Panc1 (cell line): Measurements from ENCODE around the gene SKAP1. TPM values are rescaled to one million over a fixed set of nuclear protein-coding genes. Genes with fewer than 3 reads are reported as not detected.
A peak's percentile ranks its signal among the peaks of the same experiment; 100 is the strongest.

Experiments
- ATAC-seq: fragments of 200-7000 bp; cut with Tn5 transposase; 2 replicates; pipeline ENCODE4 v1.9.1; 2020; ENCODE audit warnings: mild to moderate bottlenecking, moderate library complexity
- BruUV-seq: library from RNA; stranded (reverse); fragments of 400-500 nt; replicated peaks from 2 replicates; lab custom pipeline; 2021; lab: Mats Ljungman, UMichigan
- CTCF ChIA-PET: fragments of 300-600 bp; sonication (Branson Sonifier 250); formaldehyde crosslinking; loops from one replicate; lab custom pipeline; 2022; ENCODE audit warnings: antibody characterized with exemption; lab: Charles Lee
- POLR2A ChIA-PET: fragments of 300-600 bp; sonication (Branson Sonifier 250); formaldehyde crosslinking; loops from one replicate; lab custom pipeline; 2022; ENCODE audit warnings: antibody characterized with exemption; lab: Charles Lee
- DNase-seq: peaks from one replicate; pipeline ENCODE4 v3.0.0-alpha.2; 2010; ENCODE audit warnings: low read depth, low spot score
- H3K27ac ChIP-seq: 2 replicates; pipeline ENCODE4 v1.5.1; 2011; ENCODE audit warnings: mild to moderate bottlenecking, low read length, inconsistent platforms
- H3K27me3 ChIP-seq: fragments of 200-500 bp; sonication (Bioruptor generic); 2 replicates; pipeline ENCODE4 v1.6.0; 2014; ENCODE audit warnings: low read length, inconsistent platforms; ENCODE audit not compliant: control insufficient read depth, insufficient read depth
- H3K36me3 ChIP-seq: fragments of 200-500 bp; sonication (Bioruptor generic); 2 replicates; pipeline ENCODE4 v1.5.1; 2014; ENCODE audit warnings: inconsistent platforms, mild to moderate bottlenecking, low read length, moderate library complexity; ENCODE audit not compliant: control insufficient read depth, insufficient read depth
- H3K4me1 ChIP-seq: 2 replicates; pipeline ENCODE4 v1.5.1; 2011; ENCODE audit warnings: inconsistent platforms, mild to moderate bottlenecking, low read length, moderate library complexity; ENCODE audit not compliant: control insufficient read depth, insufficient read depth
- H3K4me3 ChIP-seq, 2 experiments: 2 replicates each; pipeline ENCODE4 v1.5.1; 2011 to 2012; ENCODE audit warnings: low read depth in 2 of 2, low read length in 2 of 2, mild to moderate bottlenecking in 2 of 2, inconsistent platforms in 1 of 2, moderate library complexity in 1 of 2
- H3K9me3 ChIP-seq: fragments of 200-500 bp; sonication (Bioruptor generic); 2 replicates; pipeline ENCODE4 v1.5.1; 2014; ENCODE audit warnings: low read depth, mild to moderate bottlenecking, inconsistent platforms, low read length, moderate library complexity; ENCODE audit not compliant: control insufficient read depth, insufficient read depth
- CTCF ChIP-seq: fragments of 450-650 bp; IDR thresholded peaks from 2 replicates; pipeline ENCODE4 v1.5.1; 2017; ENCODE audit warnings: mild to moderate bottlenecking
- POLR2AphosphoS5 ChIP-seq: IDR thresholded peaks from 2 replicates; pipeline ENCODE4 v1.6.1; 2012; ENCODE audit warnings: mild to moderate bottlenecking, low read depth, low read length, moderate library complexity
- SIN3A ChIP-seq: IDR thresholded peaks from 2 replicates; pipeline ENCODE4 v1.6.1; 2012; ENCODE audit warnings: low read depth, mild to moderate bottlenecking, low read length, moderate library complexity, borderline replicate concordance; ENCODE audit not compliant: insufficient read depth
- TCF7L2 ChIP-seq: IDR thresholded peaks from 2 replicates; pipeline ENCODE4 v1.6.1; 2011; ENCODE audit warnings: mild to moderate bottlenecking, low read depth, low read length, inconsistent platforms
- in situ Hi-C: cut with HindIII; loops from 2 replicates; pipeline ENCODE4 v1.10.0; 2016; ENCODE audit warnings: low sequenced_read_pairs, low pct_unique_long_range_greater_than_20kb
- intact Hi-C: fragments of 100-400 bp; cut with micrococcal nuclease; formaldehyde crosslinking; loops from one replicate; pipeline ENCODE4 v1.10.0; 2022; ENCODE audit not compliant: unreplicated experiment
- total RNA-seq: library from RNA; stranded (reverse); gene quantifications from one replicate; pipeline ENCODE4 v1.2.1, GENCODE V29; 2021; ENCODE audit not compliant: unreplicated experiment
- TF ChIP-seq, protein P1 (sequence below), 2 experiments: IDR thresholded peaks; 2 replicates each; pipeline ENCODE4 v1.6.1; 2011 to 2012; ENCODE audit warnings: low read depth in 2 of 2, control low read depth in 1 of 2, low read length in 1 of 2, mild to moderate bottlenecking in 1 of 2, moderate library complexity in 1 of 2; ENCODE audit not compliant: insufficient read depth in 1 of 2

SKAP1 gene
- total RNA-seq, 1 experiment from 2014 or later: 0.90 TPM

- peaks cover 9% of the 10 kb centered on the region for H3K27me3 ChIP-seq
- POLR2A ChIA-PET: no interaction called here
Measured at GRCh38 chr17:48155889-48156611, 274.0 kb downstream of the SKAP1 start.

DNA sequence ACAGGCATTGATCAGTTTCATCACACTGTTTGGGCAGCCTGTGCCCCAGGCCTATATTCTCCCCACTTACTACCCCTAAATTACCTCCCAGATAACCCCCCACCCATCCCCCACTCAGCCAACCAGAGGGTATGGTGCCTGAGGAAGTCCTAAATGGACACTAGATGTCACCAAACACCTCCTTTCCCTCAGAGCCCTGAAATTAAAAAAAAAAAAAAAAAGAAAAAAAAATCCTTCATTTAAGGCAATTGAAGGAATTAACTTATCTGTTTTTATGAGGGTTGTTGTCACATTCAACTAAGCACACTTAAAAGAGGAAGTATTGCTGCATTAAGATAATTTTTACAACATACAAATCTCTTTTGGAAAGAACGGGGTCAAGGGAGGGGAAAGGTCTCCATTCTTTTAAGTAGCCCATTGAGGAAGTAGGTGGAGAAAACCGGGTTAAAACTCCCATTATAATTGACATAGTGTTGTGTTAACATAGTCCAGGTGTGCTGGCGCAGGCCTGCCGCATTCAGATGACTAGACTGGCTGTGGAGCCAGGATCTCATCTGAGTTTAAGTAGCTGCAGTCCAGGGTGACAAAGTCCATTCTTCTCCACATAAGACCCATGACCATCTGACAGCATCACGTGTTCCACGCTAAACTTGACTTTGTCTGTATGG lies 276.2 kb downstream of the SKAP1 start:
- ChIA-PET POLR2A (no interaction called here), CTCF (no interaction called here)
- DNase-seq: peak; percentile 12
- no TSS peak for BruUV-seq
- H3K4me3 ChIP-seq: no peak overlapping the region
- H3K27me3 ChIP-seq: peaks cover 23% of the 10 kb centered on the region
- H3K36me3 ChIP-seq: no peaks in the 10 kb centered on the region
- intact Hi-C loops (no loop called here), in situ Hi-C loops (no loop called here)
- no peak overlapping the region for H3K27ac ChIP-seq
- peaks cover under 1% of the 10 kb centered on the region; the same call in 1 of the 2 replicates for H3K4me1 ChIP-seq
- no peaks in the 10 kb centered on the region for H3K9me3 ChIP-seq
- peak; percentile 88 for ATAC-seq
- TF ChIP-seq, protein P1, sequence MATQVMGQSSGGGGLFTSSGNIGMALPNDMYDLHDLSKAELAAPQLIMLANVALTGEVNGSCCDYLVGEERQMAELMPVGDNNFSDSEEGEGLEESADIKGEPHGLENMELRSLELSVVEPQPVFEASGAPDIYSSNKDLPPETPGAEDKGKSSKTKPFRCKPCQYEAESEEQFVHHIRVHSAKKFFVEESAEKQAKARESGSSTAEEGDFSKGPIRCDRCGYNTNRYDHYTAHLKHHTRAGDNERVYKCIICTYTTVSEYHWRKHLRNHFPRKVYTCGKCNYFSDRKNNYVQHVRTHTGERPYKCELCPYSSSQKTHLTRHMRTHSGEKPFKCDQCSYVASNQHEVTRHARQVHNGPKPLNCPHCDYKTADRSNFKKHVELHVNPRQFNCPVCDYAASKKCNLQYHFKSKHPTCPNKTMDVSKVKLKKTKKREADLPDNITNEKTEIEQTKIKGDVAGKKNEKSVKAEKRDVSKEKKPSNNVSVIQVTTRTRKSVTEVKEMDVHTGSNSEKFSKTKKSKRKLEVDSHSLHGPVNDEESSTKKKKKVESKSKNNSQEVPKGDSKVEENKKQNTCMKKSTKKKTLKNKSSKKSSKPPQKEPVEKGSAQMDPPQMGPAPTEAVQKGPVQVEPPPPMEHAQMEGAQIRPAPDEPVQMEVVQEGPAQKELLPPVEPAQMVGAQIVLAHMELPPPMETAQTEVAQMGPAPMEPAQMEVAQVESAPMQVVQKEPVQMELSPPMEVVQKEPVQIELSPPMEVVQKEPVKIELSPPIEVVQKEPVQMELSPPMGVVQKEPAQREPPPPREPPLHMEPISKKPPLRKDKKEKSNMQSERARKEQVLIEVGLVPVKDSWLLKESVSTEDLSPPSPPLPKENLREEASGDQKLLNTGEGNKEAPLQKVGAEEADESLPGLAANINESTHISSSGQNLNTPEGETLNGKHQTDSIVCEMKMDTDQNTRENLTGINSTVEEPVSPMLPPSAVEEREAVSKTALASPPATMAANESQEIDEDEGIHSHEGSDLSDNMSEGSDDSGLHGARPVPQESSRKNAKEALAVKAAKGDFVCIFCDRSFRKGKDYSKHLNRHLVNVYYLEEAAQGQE (IDR thresholded peaks at IDR 0.05; ENCODE audit: insufficient read depth in 1 of 2, low read depth in 2 of 2, low read length in 1 of 2): no peak
- TF ChIP-seq CTCF: peak; percentile 84

More at GRCh38 chr17:48155889-48156611, 274.0 kb downstream of the SKAP1 start:
- Histone ChIP-seq H3K4me1 (peaks cover 5% of the 10 kb centered on the region; the same call in 1 of the 2 replicates), H3K4me3 (no peak overlapping the region), H3K36me3 (no peaks in the 10 kb centered on the region), H3K27ac (no peak overlapping the region), H3K9me3 (no peaks in the 10 kb centered on the region)
- intact Hi-C loops: no loop called here
- DNase-seq (no peak), ATAC-seq (no peak)
- CTCF ChIA-PET: interaction anchor here (0.5 to 0.8 kb wide), 2 partner anchors 60 to 107 kb away, joined by 3 to 6 read pairs; no protein-coding TSS in a partner anchor
- TF ChIP-seq POLR2AphosphoS5: no peak
- no peak for TF ChIP-seq TCF7L2
- TF ChIP-seq SIN3A: no peak
- TF ChIP-seq CTCF: no peak
- BruUV-seq: no TSS peak
- in situ Hi-C loops: no loop called here
